WTC11 (cell line): ENCODE results near the gene C1QTNF6. TPM values are rescaled to one million over a fixed set of nuclear protein-coding genes. Genes with fewer than 3 reads are reported as not detected.

Experiments
- ATAC-seq: fragments of 200-7000 bp; cut with Tn5 transposase; 2 replicates; pipeline ENCODE4 v1.10.0; 2021; ENCODE audit warnings: mild to moderate bottlenecking, moderate library complexity
- CTCF ChIA-PET: fragments of 300-600 bp; sonication (Branson Sonifier 250); formaldehyde crosslinking; loops from one replicate; lab custom pipeline; 2021; ENCODE audit warnings: antibody characterized with exemption; lab: Charles Lee
- POLR2A ChIA-PET: fragments of 350-600 bp; sonication (Branson Sonifier 250); formaldehyde crosslinking; loops from one replicate; lab custom pipeline; 2021; ENCODE audit warnings: antibody characterized with exemption; lab: Charles Lee
- DNase-seq: peaks from one replicate; pipeline ENCODE4 v3.0.0; 2021; ENCODE audit warnings: low spot score
- H3K27ac Mint-ChIP-seq: 2 replicates; pipeline ENCODE4 v1.8.0; 2021; ENCODE audit warnings: mixed read lengths
- H3K27me3 Mint-ChIP-seq: 2 replicates; pipeline ENCODE4 v1.8.0; 2021; ENCODE audit warnings: low read depth, mild to moderate bottlenecking, moderate library complexity, mixed read lengths
- H3K36me3 Mint-ChIP-seq: 2 replicates; pipeline ENCODE4 v1.8.0; 2021; ENCODE audit warnings: mixed read lengths
- H3K4me1 Mint-ChIP-seq: 2 replicates; pipeline ENCODE4 v1.8.0; 2022; ENCODE audit warnings: mixed read lengths
- H3K4me3 Mint-ChIP-seq: 2 replicates; pipeline ENCODE4 v1.8.0; 2021; ENCODE audit warnings: mild to moderate bottlenecking, moderate library complexity, mixed read lengths
- H3K9me3 Mint-ChIP-seq: 2 replicates; pipeline ENCODE4 v1.8.0; 2021; ENCODE audit warnings: mixed read lengths
- FOXK1 ChIP-seq: sonication (generic); formaldehyde crosslinking; IDR thresholded peaks from 2 replicates; pipeline ENCODE4 v1.8.0; 2022; ENCODE audit warnings: mild to moderate bottlenecking, moderate library complexity, missing genetic modification reagents
- HMGA2 ChIP-seq: fragments of 250-450 bp; sonication (Bioruptor Pico); IDR thresholded peaks from 2 replicates; pipeline ENCODE4 v1.4.0; 2021; ENCODE audit warnings: mild to moderate bottlenecking, moderate library complexity
- NR3C1 ChIP-seq: sonication (generic); formaldehyde crosslinking; conservative IDR thresholded peaks from 2 replicates; pipeline ENCODE4 v1.8.1; 2023; ENCODE audit warnings: low read depth, mild to moderate bottlenecking, missing genetic modification reagents
- SMAD4 ChIP-seq: sonication (generic); formaldehyde crosslinking; IDR thresholded peaks from 2 replicates; pipeline ENCODE4 v1.8.0; 2022; ENCODE audit warnings: mild to moderate bottlenecking, missing genetic modification reagents
- SOX15 ChIP-seq: fragments of 250-450 bp; sonication (Bioruptor Pico); IDR thresholded peaks from 2 replicates; pipeline ENCODE4 v1.9.0; 2021; ENCODE audit warnings: mild to moderate bottlenecking
- TEAD4 ChIP-seq: sonication (generic); formaldehyde crosslinking; IDR thresholded peaks from 2 replicates; pipeline ENCODE4 v1.8.0; 2022; ENCODE audit warnings: mild to moderate bottlenecking, missing genetic modification reagents
- ZNF138 ChIP-seq: sonication (generic); formaldehyde crosslinking; conservative IDR thresholded peaks from 2 replicates; pipeline ENCODE4 v1.8.1; 2022; ENCODE audit warnings: mild to moderate bottlenecking, moderate library complexity, missing genetic modification reagents
- total RNA-seq: library from RNA; stranded (reverse); gene quantifications from 3 replicates; pipeline ENCODE4 v1.2.3, GENCODE V29; 2021
- TF ChIP-seq, protein P1 (sequence below): fragments of 250-450 bp; sonication (Bioruptor Pico); conservative IDR thresholded peaks from 2 replicates; pipeline ENCODE4 v1.9.0; 2021; ENCODE audit warnings: mild to moderate bottlenecking
- TF ChIP-seq, protein P2 (sequence below): sonication (generic); formaldehyde crosslinking; IDR thresholded peaks from 2 replicates; pipeline ENCODE4 v1.8.0; 2023; ENCODE audit warnings: missing genetic modification reagents, mild to moderate bottlenecking, borderline replicate concordance
- TF ChIP-seq, protein P3 (sequence below): sonication (generic); formaldehyde crosslinking; IDR thresholded peaks from 2 replicates; pipeline ENCODE4 v1.8.0; 2022; ENCODE audit warnings: mild to moderate bottlenecking, missing genetic modification reagents
- TF ChIP-seq, protein P4 (sequence below): sonication (generic); formaldehyde crosslinking; IDR thresholded peaks from 2 replicates; pipeline ENCODE4 v1.8.1; 2023; ENCODE audit warnings: mild to moderate bottlenecking, missing genetic modification reagents
- TF ChIP-seq, protein P5 (sequence below): sonication (generic); formaldehyde crosslinking; IDR thresholded peaks from 2 replicates; pipeline ENCODE4 v1.8.1; 2022; ENCODE audit warnings: mild to moderate bottlenecking, missing genetic modification reagents, moderate library complexity, borderline replicate concordance

Gene C1QTNF6
- total RNA-seq, 1 experiment from 2014 or later = 5.9 TPM

DNA sequence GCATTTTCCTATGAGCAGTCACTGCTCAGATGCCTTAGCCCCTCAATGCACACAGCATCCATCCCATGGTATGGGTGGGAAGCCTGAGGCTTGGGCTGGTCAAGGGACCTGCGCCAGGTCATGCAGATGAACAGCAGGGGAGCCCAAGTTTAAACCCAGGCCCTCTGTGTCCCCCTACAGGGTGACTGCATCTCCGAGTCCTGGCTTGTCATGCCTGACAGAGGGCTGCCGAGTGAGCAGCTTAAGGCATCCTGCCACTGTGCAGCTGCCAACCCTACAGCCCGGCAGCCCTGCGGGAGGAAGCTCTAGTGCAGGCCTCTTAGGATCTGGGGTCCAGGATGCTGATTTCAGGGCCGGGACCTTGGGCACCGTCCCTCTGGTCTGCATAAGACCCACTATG, 48.3 kb downstream of the C1QTNF6 start:
- Mint-ChIP-seq H3K4me3 (no peak overlapping the region), H3K4me1 (no peaks in the 10 kb centered on the region), H3K27ac (no peak overlapping the region), H3K9me3 (no peaks in the 10 kb centered on the region), H3K27me3 (no peaks in the 10 kb centered on the region; the same call in 1 of the 2 replicates), H3K36me3 (no peaks in the 10 kb centered on the region)
- DNase-seq (no peak), ATAC-seq (peak; percentile 46)
- TF ChIP-seq HMGA2 = no peak
- TF ChIP-seq NR3C1 (CRISPR knock-in tag) = no peak
- TF ChIP-seq SOX15 (CRISPR knock-in tag) = no peak
- TF ChIP-seq, protein P1, sequence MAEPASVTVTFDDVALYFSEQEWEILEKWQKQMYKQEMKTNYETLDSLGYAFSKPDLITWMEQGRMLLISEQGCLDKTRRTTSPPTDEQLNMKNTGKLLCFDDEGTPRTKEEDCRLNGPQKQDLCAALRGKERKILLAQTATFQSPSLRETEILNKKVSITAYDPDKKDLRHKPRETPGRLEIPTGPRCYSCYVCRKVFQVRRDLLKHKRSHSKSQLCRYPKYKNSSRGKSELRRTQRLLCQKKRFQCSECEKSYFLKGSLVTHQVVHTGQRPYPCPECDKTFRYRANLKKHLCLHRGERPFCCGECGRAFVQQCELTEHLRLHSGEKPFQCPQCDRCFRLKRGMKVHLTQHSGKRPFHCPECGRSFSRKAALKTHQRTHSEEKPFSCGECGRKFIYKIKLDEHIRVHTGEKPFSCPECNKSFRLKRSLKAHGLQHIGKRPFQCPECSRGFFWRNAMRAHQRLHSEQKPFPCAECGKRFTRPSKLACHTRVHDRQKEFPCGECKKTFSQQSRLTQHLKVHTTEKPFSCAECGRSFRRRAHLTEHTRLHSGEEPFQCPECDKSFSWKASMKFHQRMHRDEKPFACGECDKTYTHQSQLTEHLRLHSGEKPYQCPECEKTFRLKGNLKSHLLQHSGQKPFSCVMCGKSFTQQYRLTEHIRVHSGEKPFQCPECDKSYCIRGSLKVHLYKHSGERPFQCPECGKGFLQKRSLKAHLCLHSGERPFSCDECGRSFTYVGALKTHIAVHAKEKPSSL (CRISPR knock-in tag) = no peak
- TF ChIP-seq TEAD4 (CRISPR knock-in tag) = no peak
- TF ChIP-seq, protein P2, sequence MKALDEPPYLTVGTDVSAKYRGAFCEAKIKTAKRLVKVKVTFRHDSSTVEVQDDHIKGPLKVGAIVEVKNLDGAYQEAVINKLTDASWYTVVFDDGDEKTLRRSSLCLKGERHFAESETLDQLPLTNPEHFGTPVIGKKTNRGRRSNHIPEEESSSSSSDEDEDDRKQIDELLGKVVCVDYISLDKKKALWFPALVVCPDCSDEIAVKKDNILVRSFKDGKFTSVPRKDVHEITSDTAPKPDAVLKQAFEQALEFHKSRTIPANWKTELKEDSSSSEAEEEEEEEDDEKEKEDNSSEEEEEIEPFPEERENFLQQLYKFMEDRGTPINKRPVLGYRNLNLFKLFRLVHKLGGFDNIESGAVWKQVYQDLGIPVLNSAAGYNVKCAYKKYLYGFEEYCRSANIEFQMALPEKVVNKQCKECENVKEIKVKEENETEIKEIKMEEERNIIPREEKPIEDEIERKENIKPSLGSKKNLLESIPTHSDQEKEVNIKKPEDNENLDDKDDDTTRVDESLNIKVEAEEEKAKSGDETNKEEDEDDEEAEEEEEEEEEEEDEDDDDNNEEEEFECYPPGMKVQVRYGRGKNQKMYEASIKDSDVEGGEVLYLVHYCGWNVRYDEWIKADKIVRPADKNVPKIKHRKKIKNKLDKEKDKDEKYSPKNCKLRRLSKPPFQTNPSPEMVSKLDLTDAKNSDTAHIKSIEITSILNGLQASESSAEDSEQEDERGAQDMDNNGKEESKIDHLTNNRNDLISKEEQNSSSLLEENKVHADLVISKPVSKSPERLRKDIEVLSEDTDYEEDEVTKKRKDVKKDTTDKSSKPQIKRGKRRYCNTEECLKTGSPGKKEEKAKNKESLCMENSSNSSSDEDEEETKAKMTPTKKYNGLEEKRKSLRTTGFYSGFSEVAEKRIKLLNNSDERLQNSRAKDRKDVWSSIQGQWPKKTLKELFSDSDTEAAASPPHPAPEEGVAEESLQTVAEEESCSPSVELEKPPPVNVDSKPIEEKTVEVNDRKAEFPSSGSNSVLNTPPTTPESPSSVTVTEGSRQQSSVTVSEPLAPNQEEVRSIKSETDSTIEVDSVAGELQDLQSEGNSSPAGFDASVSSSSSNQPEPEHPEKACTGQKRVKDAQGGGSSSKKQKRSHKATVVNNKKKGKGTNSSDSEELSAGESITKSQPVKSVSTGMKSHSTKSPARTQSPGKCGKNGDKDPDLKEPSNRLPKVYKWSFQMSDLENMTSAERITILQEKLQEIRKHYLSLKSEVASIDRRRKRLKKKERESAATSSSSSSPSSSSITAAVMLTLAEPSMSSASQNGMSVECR = no peak
- TF ChIP-seq ZNF138 (CRISPR knock-in tag) = no peak
- TF ChIP-seq SMAD4 (CRISPR knock-in tag) = no peak
- no peak for TF ChIP-seq FOXK1 (CRISPR knock-in tag)
- ChIA-PET CTCF (interaction anchor here (0.8 to 2.9 kb wide), 4 partner anchors 9 to 59 kb away, joined by 4 to 13 read pairs (median 6); no protein-coding TSS in a partner anchor), POLR2A (no interaction called here)

DNA sequence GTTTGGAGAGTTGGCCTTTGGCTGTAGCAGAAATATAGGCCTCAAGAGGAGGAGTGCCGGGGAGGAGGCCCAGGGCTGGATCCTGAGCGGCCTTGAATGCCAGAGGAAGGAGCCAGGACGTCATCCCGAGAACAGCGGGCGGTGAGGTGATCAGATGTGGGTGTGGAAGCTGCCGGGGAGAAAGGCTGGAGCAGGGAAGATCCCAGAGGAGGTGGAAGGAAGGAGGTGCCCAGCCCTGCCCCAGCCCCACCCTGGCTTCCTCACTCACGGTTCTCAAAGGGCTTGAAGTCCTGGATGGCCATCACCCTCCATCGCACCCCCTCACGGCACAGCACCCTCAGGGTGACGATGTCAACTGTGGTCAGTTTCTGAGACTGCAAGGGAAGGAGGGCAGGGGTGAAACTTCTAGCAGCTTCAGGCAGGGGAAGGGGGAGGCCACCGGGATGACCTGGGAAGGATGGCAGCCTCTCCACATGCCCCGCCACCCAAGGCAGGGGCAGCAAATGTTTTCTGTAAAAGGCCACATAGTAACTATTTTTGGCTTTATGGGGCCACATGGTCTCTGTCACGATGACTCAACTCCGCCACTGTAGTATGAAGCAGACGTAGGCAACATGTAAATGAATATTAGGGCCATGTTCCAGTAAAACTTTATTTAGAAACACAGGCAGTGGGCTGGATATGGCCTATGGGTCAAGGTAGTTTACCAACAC, 49.0 kb downstream of the C1QTNF6 start:
- H3K9me3 Mint-ChIP-seq = no peaks in the 10 kb centered on the region
- no peaks in the 10 kb centered on the region for H3K27me3 Mint-ChIP-seq
- DNase-seq (no peak), ATAC-seq (no peak)
- no peak overlapping the region for H3K4me3 Mint-ChIP-seq
- ChIA-PET CTCF (interaction anchor here (0.7 to 2.9 kb wide), 3 partner anchors 12 to 60 kb away, joined by 3 to 13 read pairs (median 9); no protein-coding TSS in a partner anchor), POLR2A (no interaction called here)
- TF ChIP-seq, protein P3, sequence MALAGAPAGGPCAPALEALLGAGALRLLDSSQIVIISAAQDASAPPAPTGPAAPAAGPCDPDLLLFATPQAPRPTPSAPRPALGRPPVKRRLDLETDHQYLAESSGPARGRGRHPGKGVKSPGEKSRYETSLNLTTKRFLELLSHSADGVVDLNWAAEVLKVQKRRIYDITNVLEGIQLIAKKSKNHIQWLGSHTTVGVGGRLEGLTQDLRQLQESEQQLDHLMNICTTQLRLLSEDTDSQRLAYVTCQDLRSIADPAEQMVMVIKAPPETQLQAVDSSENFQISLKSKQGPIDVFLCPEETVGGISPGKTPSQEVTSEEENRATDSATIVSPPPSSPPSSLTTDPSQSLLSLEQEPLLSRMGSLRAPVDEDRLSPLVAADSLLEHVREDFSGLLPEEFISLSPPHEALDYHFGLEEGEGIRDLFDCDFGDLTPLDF = no peak
- TF ChIP-seq, protein P4, sequence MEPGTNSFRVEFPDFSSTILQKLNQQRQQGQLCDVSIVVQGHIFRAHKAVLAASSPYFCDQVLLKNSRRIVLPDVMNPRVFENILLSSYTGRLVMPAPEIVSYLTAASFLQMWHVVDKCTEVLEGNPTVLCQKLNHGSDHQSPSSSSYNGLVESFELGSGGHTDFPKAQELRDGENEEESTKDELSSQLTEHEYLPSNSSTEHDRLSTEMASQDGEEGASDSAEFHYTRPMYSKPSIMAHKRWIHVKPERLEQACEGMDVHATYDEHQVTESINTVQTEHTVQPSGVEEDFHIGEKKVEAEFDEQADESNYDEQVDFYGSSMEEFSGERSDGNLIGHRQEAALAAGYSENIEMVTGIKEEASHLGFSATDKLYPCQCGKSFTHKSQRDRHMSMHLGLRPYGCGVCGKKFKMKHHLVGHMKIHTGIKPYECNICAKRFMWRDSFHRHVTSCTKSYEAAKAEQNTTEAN (CRISPR knock-in tag) = no peak
- TF ChIP-seq, protein P5, sequence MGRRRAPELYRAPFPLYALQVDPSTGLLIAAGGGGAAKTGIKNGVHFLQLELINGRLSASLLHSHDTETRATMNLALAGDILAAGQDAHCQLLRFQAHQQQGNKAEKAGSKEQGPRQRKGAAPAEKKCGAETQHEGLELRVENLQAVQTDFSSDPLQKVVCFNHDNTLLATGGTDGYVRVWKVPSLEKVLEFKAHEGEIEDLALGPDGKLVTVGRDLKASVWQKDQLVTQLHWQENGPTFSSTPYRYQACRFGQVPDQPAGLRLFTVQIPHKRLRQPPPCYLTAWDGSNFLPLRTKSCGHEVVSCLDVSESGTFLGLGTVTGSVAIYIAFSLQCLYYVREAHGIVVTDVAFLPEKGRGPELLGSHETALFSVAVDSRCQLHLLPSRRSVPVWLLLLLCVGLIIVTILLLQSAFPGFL (CRISPR knock-in tag) = no peak
- no peaks in the 10 kb centered on the region for H3K4me1 Mint-ChIP-seq
- H3K36me3 Mint-ChIP-seq = no peaks in the 10 kb centered on the region
- H3K27ac Mint-ChIP-seq = no peak overlapping the region
